Endometrial microvascular endothelial cells (primary cell): ENCODE results near the gene CLDND1. TPM values are rescaled to one million over a fixed set of nuclear protein-coding genes. Genes with fewer than 3 reads are reported as not detected.

ENCODE experiments used
- in situ Hi-C: cut with HindIII; loops from 2 replicates; pipeline ENCODE4 v1.10.0; 2017; ENCODE audit warnings: low sequenced_read_pairs, low pct_unique_long_range_greater_than_20kb; ENCODE audit errors: inconsistent ontology term
- total RNA-seq: library from RNA; depleted of rRNA; stranded (reverse); fragments of >200 nt; gene quantifications from one replicate; pipeline ENCODE4 v1.2.3, GENCODE V29; 2015; ENCODE audit errors: inconsistent ontology term

Gene CLDND1
- total RNA-seq, 1 donor from 2014 or later = 118 TPM

- in situ Hi-C loops = no loop called here
These were observed 6.0 kb upstream of the CLDND1 start for GRCh38 chr3:98528474-98529346.

GRCh38 chr3:98525494-98525893 lies 2.8 kb upstream of the CLDND1 start:
- in situ Hi-C loops = no loop called here

DNA sequence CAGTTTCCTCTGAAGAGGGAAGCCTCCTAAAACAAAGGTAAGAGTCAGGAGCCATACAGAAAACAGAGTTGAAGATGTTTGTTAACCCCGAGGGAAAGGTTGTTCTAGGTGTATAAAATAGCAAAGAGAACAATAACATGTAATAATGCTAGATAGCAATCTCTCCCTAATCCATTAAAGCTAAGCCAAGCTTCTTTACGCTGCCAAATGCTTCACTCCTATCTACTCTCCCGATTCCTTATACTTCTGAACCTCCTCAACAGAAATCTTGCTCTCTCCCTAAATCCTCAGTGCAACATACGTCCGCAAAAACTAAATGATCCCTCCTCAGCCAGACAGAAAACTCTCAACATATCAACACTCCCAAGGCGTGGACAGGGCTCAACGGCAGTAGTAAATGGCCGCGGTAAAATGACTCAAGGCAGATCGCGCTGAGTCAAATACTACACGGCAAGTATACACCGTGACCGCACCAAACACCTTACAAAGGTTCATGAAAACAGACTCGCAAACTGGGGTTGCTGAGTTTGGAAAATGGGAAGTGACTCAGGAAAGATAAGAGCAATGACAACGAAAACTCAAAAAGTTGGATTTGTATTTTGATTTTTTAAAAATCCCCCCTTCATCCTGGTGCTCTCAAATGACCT lies 682 bp downstream of the CLDND1 start:
- in situ Hi-C loops = no loop called here

DNA sequence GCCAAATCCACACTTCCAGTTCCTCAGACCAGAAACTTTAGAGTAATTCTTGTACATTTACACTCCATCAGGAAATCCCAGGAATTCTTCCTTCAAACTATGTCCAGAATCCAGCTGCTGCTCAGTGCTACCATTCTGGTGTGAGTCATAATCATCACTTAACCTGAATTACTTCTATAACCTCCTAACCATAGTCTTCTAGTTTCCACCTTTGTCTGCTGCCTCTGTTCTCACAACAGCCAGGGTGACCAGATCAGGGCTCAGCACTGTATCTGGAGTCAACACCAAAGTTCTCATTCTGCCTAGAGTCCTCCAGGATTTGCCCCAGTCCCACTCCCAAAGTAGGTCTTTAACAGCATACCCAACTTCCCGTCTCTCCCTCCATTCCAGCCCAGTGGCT lies 3.4 kb downstream of the CLDND1 start:
- in situ Hi-C loops = no loop called here

GRCh38 chr3:98518816-98519215 lies 3.9 kb downstream of the CLDND1 start:
- in situ Hi-C loops = no loop called here

- in situ Hi-C loops = no loop called here
These were observed 7.8 kb downstream of the CLDND1 start for GRCh38 chr3:98514948-98515347.

GRCh38 chr3:98513736-98514135 lies 9.0 kb downstream of the CLDND1 start:
- in situ Hi-C loops = no loop called here

GRCh38 chr3:98513091-98513511 lies 9.6 kb downstream of the CLDND1 start:
- in situ Hi-C loops = no loop called here

DNA sequence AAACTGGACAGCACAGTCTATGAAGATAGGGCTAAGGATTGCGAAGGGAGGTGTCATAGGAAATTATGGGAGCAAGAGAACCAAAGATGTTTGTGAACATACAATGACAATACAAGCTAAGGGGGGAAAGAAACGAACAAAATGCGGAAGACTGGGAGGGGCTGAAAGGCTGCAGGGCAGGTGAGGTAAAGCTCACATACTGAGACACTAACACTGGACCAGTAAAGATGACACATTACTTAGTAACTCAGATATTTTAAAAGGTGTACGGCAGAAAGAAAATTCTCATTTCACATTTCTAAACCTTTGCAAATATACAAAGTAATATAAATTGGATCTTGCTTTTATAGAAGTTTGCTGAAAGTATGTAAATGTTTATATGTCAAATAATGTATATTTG lies 10.1 kb downstream of the CLDND1 start:
- in situ Hi-C loops = no loop called here

DNA sequence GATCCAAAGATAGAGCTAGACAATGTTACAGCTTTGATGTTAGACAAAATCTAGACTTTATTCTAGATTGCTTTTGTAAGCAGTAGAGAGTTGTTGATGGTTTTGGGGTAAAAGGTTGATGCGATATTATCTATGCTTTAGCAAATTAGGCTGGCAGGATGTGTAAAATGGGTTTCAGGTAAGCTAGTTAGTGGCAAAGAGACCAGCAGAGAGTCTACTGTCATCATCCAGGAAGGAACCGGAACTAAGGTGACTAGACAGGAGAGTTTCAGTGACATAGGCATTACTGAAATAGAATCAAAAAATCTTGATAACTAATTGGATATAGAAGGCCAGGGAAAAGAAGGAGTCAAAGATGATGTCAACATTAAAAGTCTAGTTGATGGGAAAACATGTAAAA lies 14.1 kb downstream of the CLDND1 start:
- in situ Hi-C loops = no loop called here

DNA sequence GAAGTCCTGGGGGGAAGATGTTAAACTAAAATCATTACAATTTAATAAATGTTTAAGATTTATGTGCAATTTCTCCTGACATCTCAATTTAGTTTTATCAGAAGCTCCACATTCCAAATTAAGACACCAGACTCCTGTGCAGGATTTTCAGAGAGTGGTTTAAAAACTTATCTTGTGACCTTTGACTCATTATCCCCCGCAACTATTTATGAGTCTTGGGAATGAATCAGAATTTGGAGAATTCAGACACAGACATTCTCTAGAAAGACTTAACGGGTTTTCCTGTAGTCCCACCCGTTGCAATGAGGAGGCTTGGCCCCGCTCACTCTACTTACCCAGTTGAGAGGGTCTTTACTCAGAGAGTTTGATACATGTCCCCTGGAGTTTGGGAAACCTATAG lies 18.2 kb downstream of the CLDND1 start:
- in situ Hi-C loops = no loop called here

DNA sequence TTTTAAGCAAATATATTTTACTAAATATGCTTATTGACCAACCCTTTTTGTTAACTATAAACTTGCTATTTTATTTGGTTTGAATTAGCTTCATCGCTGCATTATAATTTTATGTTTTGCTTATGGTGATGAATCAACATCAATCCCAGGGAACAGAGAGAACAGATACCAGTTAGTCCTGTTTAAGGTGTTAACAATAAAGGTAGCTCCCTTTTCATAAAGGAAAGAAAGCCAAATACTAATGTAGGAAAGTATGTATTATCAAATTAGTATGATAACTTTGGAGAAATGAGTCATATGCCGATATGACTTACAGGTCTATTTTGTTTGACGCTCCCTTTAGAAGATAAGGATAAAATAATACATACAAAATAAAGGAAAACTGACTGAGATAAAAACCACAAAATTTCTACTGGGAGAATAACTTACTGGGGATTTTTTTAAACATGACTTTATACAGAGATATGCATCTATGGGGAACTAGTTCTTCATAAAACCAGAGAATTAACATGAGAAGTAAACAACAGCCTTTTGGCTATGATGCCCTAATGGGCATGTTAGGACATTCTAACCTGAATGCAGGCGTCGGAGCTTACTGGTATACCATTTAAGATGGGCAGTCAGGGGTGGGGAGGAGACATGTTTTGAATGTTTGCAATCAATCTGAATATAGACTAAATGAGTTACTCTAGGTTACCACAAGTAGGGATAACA lies 20.7 kb downstream of the CLDND1 start:
- in situ Hi-C loops = no loop called here

GRCh38 chr3:98501270-98501669 lies 21.4 kb downstream of the CLDND1 start:
- in situ Hi-C loops = no loop called here

- in situ Hi-C loops = no loop called here
These were observed 22.7 kb downstream of the CLDND1 start for GRCh38 chr3:98500019-98500418.

DNA sequence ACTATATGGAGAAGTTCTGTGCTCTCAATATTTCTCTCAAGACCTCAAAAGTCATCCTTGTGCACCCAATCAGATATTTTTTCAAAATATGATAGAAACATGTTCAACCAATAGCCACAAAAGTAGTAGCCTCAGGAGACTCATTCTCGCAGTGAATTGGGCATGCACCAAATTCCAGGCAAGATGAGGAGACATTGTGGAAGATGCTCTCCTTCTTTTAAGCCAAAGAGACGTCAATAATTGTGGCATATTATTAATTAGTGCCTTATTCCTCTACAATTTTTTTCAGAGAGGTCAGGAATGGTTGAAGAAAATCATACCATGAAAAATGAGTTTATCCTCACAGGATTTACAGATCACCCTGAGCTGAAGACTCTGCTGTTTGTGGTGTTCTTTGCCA lies 25.3 kb downstream of the CLDND1 start, which contains the start of gene OR5K2:
TSS of gene OR5K2 (plus strand) at position 301 of the 400 bp plus-strand sequence. CDS start at position 301, 0 bp downstream.
- in situ Hi-C loops = no loop called here

DNA sequence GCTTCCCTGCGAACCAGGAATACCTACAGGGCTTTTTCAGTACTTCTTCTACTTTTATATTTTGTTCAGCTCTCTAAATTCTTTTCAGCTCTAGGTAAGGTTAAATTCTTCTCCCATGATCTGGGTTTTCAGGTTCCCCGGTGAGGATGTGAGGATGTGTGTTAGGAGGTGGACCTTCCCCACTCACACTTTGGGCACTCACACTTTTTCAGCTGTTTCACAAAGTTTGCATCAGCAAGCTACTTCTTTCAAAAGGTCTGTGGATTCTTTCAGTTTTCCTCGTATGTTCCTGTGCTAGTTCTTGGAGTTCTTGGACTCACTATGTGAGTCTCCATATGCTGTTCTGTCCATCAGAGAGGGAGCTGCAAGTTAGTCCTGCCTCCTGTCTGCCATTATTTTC lies 39.1 kb downstream of the CLDND1 start:
- in situ Hi-C loops = no loop called here

- in situ Hi-C loops = no loop called here
These were observed 39.8 kb downstream of the CLDND1 start for GRCh38 chr3:98482717-98483482.
